Prostate gland (tissue), 2 donors: ENCODE results near the gene F3. TPM values are rescaled to one million over a fixed set of nuclear protein-coding genes. Genes with fewer than 3 reads are reported as not detected.

Experiments
- DNase-seq: peaks from one replicate; pipeline ENCODE4 v3.0.0-alpha.2; 2019; ENCODE audit warnings: low spot score
- H3K27ac ChIP-seq, 2 donors: fragments of 200-600 bp; sonication (generic); 2 replicates each; pipeline ENCODE4 v1.5.1; 2017 to 2019
- H3K27me3 ChIP-seq: fragments of 200-600 bp; sonication (generic); replicated peaks from 2 replicates; pipeline ENCODE4 v1.5.1; 2019; ENCODE audit not compliant: insufficient read depth
- H3K36me3 ChIP-seq, 2 donors: fragments of 200-600 bp; sonication (generic); 1 replicate in 1 of 2; 2 replicates in 1 of 2; pipeline versions ENCODE4 v1.5.1 to v1.8.1; 2017 to 2019
- H3K4me1 ChIP-seq: fragments of 200-600 bp; sonication (generic); replicated peaks from 2 replicates; pipeline ENCODE4 v1.5.1; 2019
- H3K4me3 ChIP-seq, 2 donors: fragments of 200-600 bp; sonication (generic); 2 replicates each; pipeline ENCODE4 v1.5.1; 2017 to 2019
- H3K9me3 ChIP-seq: fragments of 200-600 bp; sonication (generic); 2 replicates; pipeline ENCODE4 v1.5.1; 2017
- CTCF ChIP-seq, 4 experiments: fragments of 200-600 bp in 2 of 4; fragments of 450-650 bp in 2 of 4; sonication (generic) in 2 of 4; IDR thresholded peaks; 1 replicate in 3 of 4; 2 replicates in 1 of 4; pipeline ENCODE4 v1.5.1; 2016 to 2019; ENCODE audit warnings: antibody characterized with exemption in 4 of 4, mild to moderate bottlenecking in 2 of 4, moderate library complexity in 2 of 4
- POLR2A ChIP-seq: fragments of 450-650 bp; IDR thresholded peaks from one replicate; pipeline ENCODE4 v1.6.1; 2016; ENCODE audit warnings: antibody characterized with exemption, mild to moderate bottlenecking
- POLR2AphosphoS5 ChIP-seq: sonication (generic); formaldehyde crosslinking; IDR thresholded peaks from one replicate; pipeline ENCODE4 v1.6.1; 2017; ENCODE audit warnings: antibody characterized with exemption
- WGBS: methylation state at CpG from one replicate; pipeline ENCODE4 v1.1.5; 2018; 5-methylcytosine and 5-hydroxymethylcytosine counted together
- intact Hi-C: fragments of 100-400 bp; cut with DNase I; formaldehyde crosslinking; loops from one replicate; pipeline ENCODE4 v1.14.2; 2022
- total RNA-seq, 2 donors: library from RNA; depleted of rRNA; stranded (reverse); fragments of >200 nt; gene quantifications; one replicate each; pipeline ENCODE4 v1.1.0, GENCODE V29; 2016

Gene F3
- total RNA-seq, 2 donors from 2014 or later: 36.3 to 120 TPM

- Histone ChIP-seq H3K36me3 (no peaks in the 10 kb centered on the region), H3K9me3 (no peaks in the 10 kb centered on the region), H3K4me1 (no peaks in the 10 kb centered on the region), H3K27me3 (no peaks in the 10 kb centered on the region), H3K27ac (no peak overlapping the region), H3K4me3 (no peak overlapping the region)
- intact Hi-C loops: no loop called here
- 60% methylated on average over 2 of the region's 2 CpGs for WGBS
- TF ChIP-seq POLR2AphosphoS5 (no peak), CTCF (IDR thresholded peaks at IDR 0.05) (no peak), POLR2A (no peak)
- no peak for DNase-seq
Observed at GRCh38 chr1:94519351-94519750, 22.2 kb downstream of the F3 start.

GRCh38 chr1:94515296-94515947, 26.1 kb downstream of the F3 start:
- H3K27ac ChIP-seq: no peak overlapping the region
- no peaks in the 10 kb centered on the region for H3K4me1 ChIP-seq
- no peaks in the 10 kb centered on the region for H3K27me3 ChIP-seq
- no peak for DNase-seq
- no peak overlapping the region for H3K4me3 ChIP-seq
- H3K9me3 ChIP-seq: no peaks in the 10 kb centered on the region
- intact Hi-C loops: no loop called here
- no peaks in the 10 kb centered on the region for H3K36me3 ChIP-seq
- no peak for TF ChIP-seq CTCF (IDR thresholded peaks at IDR 0.05)
- TF ChIP-seq POLR2AphosphoS5: no peak
- TF ChIP-seq POLR2A: no peak
- WGBS: 76% methylated on average over 1 of the region's 1 CpG

- H3K9me3 ChIP-seq: no peaks in the 10 kb centered on the region
- no peaks in the 10 kb centered on the region for H3K4me1 ChIP-seq
- no peak for DNase-seq
- intact Hi-C loops: no loop called here
- no peak overlapping the region for H3K27ac ChIP-seq
- H3K4me3 ChIP-seq: no peak overlapping the region
- no peaks in the 10 kb centered on the region for H3K27me3 ChIP-seq
- TF ChIP-seq POLR2A: no peak
- TF ChIP-seq POLR2AphosphoS5: no peak
- TF ChIP-seq CTCF (IDR thresholded peaks at IDR 0.05): peak; percentile 20 to 47 (median 39)
- H3K36me3 ChIP-seq: no peaks in the 10 kb centered on the region
- WGBS: 71% methylated on average over 2 of the region's 2 CpGs
Observed at GRCh38 chr1:94514095-94514727, 27.3 kb downstream of the F3 start.

- DNase-seq: no peak
- Histone ChIP-seq H3K36me3 (no peaks in the 10 kb centered on the region), H3K27me3 (no peaks in the 10 kb centered on the region), H3K9me3 (no peaks in the 10 kb centered on the region), H3K4me3 (no peak overlapping the region), H3K27ac (no peak overlapping the region), H3K4me1 (no peaks in the 10 kb centered on the region)
- TF ChIP-seq POLR2AphosphoS5 (no peak), POLR2A (no peak)
- 98% methylated on average over 2 of the region's 2 CpGs for WGBS
- intact Hi-C loops: no loop called here
Observed at GRCh38 chr1:94512816-94513215, 28.7 kb downstream of the F3 start.

- DNase-seq: no peak
- H3K9me3 ChIP-seq: no peaks in the 10 kb centered on the region
- no peaks in the 10 kb centered on the region for H3K27me3 ChIP-seq
- H3K36me3 ChIP-seq: no peaks in the 10 kb centered on the region
- H3K27ac ChIP-seq: no peak overlapping the region
- no peak overlapping the region for H3K4me3 ChIP-seq
- TF ChIP-seq POLR2AphosphoS5: no peak
- TF ChIP-seq CTCF (IDR thresholded peaks at IDR 0.05): no peak
- no peak for TF ChIP-seq POLR2A
- H3K4me1 ChIP-seq: no peaks in the 10 kb centered on the region
- intact Hi-C loops: no loop called here
- WGBS: 93% methylated on average over 1 of the region's 1 CpG
Observed at GRCh38 chr1:94504601-94505000, 37.0 kb downstream of the F3 start.
